ENCODE data around the gene TTC33. TPM values are rescaled to one million over a fixed set of nuclear protein-coding genes. Genes with fewer than 3 reads are reported as not detected.

TTC33 gene
- total and polyA plus RNA-seq, 9 donors, result 13.4 to 23.1 (median 17.7) TPM

DNA sequence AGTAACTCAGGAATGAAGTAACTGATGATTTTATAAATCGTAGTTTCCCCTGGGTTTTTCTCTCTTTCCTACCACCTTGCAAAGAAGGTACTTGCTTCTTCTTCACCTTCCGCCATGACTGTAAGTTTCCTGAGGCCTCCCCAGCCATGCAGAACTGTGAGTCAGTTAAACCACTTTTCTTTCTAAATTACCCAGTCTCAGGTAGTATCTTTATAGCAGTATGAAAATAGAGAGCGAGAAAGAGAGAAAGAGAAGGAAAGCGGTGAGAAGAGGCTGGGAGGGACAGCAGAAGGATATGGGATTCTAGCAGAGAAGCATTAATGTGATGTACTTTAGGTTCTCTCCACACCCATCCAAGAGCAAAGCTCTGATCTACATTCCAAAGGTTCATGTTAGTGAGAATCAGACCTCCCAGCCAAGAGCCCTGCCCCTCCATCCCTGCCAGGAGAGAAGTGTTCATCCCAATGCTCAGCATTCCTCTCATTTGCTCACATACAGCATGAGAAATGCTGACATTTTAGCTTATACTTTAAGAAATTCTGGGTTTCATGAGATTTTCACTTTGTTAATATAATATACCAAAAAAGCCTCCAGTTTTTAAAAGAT lies 261.0 kb downstream of the TTC33 start:
- DNase-seq, result peak; percentile 28
- no peak overlapping the region for H3K27ac ChIP-seq (ENCODE audit: low read length)
- H3K27me3 ChIP-seq (ENCODE audit: control insufficient read depth, insufficient read depth, low read length), result no peaks in the 10 kb centered on the region
- no peaks in the 10 kb centered on the region for H3K36me3 ChIP-seq (ENCODE audit: control insufficient read depth, insufficient read depth, low read length)
- H3K4me1 ChIP-seq (ENCODE audit: control insufficient read depth, insufficient read depth, low read length), result no peaks in the 10 kb centered on the region
- no peak overlapping the region for H3K4me3 ChIP-seq (ENCODE audit: low read length)
- WGBS (ENCODE audit: insufficient coverage), result no CpG with 5 or more reads among the region's 4 CpGs
- no peaks in the 10 kb centered on the region for H3K9me3 ChIP-seq (replicated peaks; ENCODE audit: control insufficient read depth, low read depth, low read length)

DNA sequence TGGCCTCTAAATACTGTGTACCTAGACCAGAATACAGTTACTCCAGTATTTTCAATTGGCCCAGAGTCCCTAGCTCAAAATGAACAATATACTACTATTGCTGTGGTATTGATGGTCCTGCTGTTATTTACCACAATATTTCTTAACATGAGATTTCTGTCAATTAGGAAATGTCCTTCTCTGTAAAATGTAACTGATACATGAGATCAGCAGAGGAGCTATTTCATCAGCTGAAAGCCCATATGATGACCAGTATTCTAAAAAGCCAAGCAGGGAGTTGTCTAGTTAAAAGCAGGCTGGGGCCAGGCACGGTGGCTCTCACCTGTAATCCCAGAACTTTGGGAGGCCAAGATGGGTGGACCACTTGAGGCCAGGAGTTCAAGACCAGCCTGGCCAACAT lies 263.7 kb downstream of the TTC33 start:
- no peaks in the 10 kb centered on the region for H3K4me1 ChIP-seq (ENCODE audit: control insufficient read depth, insufficient read depth, low read length)
- H3K36me3 ChIP-seq (ENCODE audit: control insufficient read depth, insufficient read depth, low read length), result no peaks in the 10 kb centered on the region
- no peak overlapping the region for H3K27ac ChIP-seq (ENCODE audit: low read length)
- no peaks in the 10 kb centered on the region for H3K9me3 ChIP-seq (replicated peaks; ENCODE audit: control insufficient read depth, low read depth, low read length)
- H3K4me3 ChIP-seq (ENCODE audit: low read length), result no peak overlapping the region
- DNase-seq, result no peak
- H3K27me3 ChIP-seq (ENCODE audit: control insufficient read depth, insufficient read depth, low read length), result no peaks in the 10 kb centered on the region
- no CpG with 5 or more reads among the region's 1 CpG for WGBS (ENCODE audit: insufficient coverage)

DNA sequence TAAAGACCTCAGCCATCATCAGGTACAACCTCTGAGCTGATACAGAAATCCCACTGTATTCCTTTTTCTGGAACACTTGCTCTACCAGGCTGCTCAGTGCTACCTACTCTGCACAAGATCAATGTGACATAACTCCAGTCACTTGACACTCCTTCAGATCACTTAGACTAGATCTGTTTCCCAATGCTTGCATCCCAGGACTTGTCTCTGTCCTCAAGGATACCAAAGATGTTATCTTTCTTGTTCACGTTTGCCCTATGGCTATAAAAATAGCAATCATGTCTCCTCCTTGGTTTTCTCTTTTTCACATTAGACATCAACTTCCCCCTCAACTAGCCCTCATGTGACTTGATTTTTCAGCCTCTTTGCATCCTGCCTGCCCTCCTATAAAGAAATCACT lies 264.1 kb downstream of the TTC33 start:
- Histone ChIP-seq H3K9me3 (replicated peaks; ENCODE audit: control insufficient read depth, low read depth, low read length) (no peaks in the 10 kb centered on the region), H3K27me3 (ENCODE audit: control insufficient read depth, insufficient read depth, low read length) (no peaks in the 10 kb centered on the region), H3K4me1 (ENCODE audit: control insufficient read depth, insufficient read depth, low read length) (no peaks in the 10 kb centered on the region), H3K36me3 (ENCODE audit: control insufficient read depth, insufficient read depth, low read length) (no peaks in the 10 kb centered on the region), H3K27ac (ENCODE audit: low read length) (no peak overlapping the region), H3K4me3 (ENCODE audit: low read length) (no peak overlapping the region)
- 91% methylated on average over 1 of the region's 1 CpG for WGBS (ENCODE audit: insufficient coverage)
- DNase-seq, result no peak

DNA sequence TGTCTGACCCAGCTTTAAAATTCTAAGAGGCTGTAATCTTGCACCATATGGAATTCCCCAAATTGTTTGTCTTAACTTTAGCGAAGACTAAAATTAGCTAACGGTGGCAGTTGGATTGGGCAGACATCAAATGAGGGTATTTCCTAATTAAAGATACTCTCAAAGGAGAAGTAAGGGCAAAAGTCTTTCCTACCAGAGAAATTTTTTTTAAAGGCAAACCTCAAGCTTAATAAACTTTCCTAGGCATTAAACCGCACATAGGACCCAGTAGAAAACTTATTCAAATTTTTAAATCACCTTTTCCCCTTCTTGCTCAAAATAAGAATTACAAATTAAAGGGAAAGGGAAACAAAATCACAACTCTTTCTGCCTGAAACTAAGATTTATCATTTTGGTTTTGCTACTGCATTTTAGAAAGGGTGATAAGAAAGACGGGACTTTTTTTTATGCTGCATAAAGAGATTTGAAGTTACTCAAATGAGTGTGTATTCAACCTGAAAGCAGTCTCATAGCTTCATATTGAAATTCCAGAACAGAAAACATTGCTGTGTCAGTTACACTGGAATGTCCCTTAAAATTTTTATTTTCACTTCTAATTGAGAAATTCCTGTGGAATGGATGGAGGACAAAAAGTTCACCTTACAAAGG lies 265.2 kb downstream of the TTC33 start:
- WGBS (ENCODE audit: insufficient coverage), result no CpG with 5 or more reads among the region's 4 CpGs
- Histone ChIP-seq H3K27ac (ENCODE audit: low read length) (no peak overlapping the region), H3K4me1 (ENCODE audit: control insufficient read depth, insufficient read depth, low read length) (no peaks in the 10 kb centered on the region), H3K9me3 (replicated peaks; ENCODE audit: control insufficient read depth, low read depth, low read length) (no peaks in the 10 kb centered on the region), H3K27me3 (ENCODE audit: control insufficient read depth, insufficient read depth, low read length) (no peaks in the 10 kb centered on the region), H3K36me3 (ENCODE audit: control insufficient read depth, insufficient read depth, low read length) (no peaks in the 10 kb centered on the region), H3K4me3 (ENCODE audit: low read length) (no peak overlapping the region)
- no peak for DNase-seq

DNA sequence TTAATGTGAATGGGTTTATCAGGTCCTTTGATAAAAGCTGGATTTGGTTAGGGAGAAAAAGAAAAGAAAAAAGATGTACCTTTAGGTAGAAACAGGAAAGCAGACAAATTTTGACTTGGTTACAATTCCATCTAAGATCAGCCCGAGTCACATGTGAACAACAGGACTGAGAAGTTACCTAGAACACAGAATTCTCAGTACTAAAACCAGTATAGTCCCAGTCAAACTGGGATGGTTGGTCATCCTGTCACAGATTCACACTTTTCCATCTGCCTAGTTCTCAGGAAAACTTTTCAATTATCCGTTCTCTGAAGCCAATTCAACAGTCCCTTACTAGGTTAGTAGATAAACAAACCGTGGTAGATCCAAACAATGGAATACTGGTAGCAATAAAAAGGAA lies 266.3 kb downstream of the TTC33 start:
- Histone ChIP-seq H3K9me3 (replicated peaks; ENCODE audit: control insufficient read depth, low read depth, low read length) (no peaks in the 10 kb centered on the region), H3K4me3 (ENCODE audit: low read length) (no peak overlapping the region), H3K36me3 (ENCODE audit: control insufficient read depth, insufficient read depth, low read length) (no peaks in the 10 kb centered on the region), H3K27me3 (ENCODE audit: control insufficient read depth, insufficient read depth, low read length) (no peaks in the 10 kb centered on the region), H3K27ac (ENCODE audit: low read length) (no peak overlapping the region), H3K4me1 (ENCODE audit: control insufficient read depth, insufficient read depth, low read length) (no peaks in the 10 kb centered on the region)
- DNase-seq, result no peak
- 86% methylated on average over 1 of the region's 3 CpGs for WGBS (ENCODE audit: insufficient coverage)

DNA sequence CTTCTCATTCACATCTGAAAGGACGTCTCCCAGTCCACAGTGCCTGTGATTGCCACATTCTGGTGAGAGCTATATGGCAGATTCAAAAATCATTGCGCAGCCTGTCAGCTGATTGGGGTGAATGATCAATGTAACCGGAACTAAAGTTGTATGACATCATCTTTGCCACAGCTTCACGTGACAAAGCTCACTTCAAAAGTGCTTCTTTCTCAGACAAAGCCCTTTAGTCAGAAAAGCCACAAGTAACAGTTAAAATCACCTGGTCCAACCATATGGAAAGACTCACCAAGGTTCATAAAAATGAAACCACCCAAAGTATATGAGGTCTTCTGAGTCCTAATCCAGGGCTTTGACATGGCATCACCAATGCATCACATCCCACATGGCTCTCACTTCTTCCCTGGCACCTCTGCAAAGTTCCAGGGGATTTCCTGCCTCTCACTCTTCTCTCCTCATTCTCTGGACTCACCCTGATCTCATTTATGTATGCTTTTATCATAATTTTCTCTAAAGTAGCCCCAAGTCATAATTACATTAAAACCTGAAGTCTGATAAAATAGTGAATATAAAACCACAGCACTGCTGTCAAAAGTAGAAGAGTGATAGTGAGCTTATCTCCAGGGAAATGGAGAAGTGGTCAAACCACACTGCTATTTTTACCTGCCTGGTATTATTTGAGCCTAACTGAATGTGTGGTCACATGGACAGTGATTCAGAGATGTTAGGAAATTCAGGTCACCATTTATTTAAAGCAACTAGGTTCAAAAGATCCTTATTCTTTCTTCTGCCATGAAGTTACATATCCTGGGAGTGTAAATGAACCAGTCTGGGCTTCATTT lies 269.1 kb downstream of the TTC33 start:
- no CpG with 5 or more reads among the region's 4 CpGs for WGBS (ENCODE audit: insufficient coverage)
- no peak overlapping the region for H3K4me3 ChIP-seq (ENCODE audit: low read length)
- no peak overlapping the region for H3K27ac ChIP-seq (ENCODE audit: low read length)

DNA sequence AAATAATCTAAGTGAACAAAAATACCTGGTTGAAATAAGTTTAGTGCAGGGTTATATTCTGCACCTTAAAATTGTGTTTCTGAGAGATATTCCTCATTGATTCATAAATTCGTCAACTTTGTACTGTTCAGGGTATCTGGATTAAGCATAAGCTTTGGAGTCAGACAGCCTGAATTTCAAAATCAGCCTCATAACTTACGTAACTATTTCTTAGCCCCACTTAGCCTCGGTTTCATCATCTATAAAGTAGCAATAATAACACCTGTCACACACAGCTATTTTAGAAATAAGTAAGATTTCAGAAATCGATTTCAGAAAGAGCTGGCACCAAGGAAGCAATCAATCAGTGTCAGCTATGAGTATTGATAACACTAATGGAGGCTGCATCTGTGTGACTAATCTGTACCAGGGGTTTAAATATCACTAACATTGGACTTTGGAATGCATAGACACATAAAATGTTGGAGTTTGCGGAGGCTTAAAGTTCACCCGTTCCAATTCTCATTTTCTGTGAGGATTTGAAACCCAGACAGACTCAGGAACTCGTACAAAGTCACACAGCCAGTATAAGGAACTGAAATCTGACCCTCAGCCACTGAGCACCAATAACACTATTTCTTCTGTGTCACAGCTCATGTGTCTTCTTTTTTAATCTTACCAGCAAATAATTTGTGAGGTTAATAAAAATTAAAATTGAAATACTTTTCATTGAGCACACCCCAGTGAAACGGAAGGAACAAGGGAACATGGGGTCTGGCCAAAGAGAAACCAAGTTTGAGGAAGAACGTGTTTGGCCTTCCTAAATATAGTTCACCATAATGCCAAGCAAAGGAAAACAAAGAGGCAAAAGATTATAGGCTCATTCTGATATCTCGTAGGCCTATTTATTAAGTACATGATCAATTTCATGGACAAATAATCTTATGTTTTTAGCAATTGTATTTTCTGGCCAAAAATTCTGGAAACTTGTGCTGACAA lies 270.5 kb downstream of the TTC33 start:
- no peaks in the 10 kb centered on the region for H3K9me3 ChIP-seq (replicated peaks; ENCODE audit: control insufficient read depth, low read depth, low read length)
- H3K36me3 ChIP-seq (ENCODE audit: control insufficient read depth, insufficient read depth, low read length), result no peaks in the 10 kb centered on the region
- no peak overlapping the region for H3K4me3 ChIP-seq (ENCODE audit: low read length)
- WGBS (ENCODE audit: insufficient coverage), result 54% methylated on average over 3 of the region's 10 CpGs
- peak; percentile 25 for DNase-seq
- H3K27me3 ChIP-seq (ENCODE audit: control insufficient read depth, insufficient read depth, low read length), result no peaks in the 10 kb centered on the region
- H3K27ac ChIP-seq (ENCODE audit: low read length), result no peak overlapping the region
- no peaks in the 10 kb centered on the region for H3K4me1 ChIP-seq (ENCODE audit: control insufficient read depth, insufficient read depth, low read length)

More for the DNA sequence above, 269.1 kb downstream of the TTC33 start:
- Histone ChIP-seq H3K4me1 (ENCODE audit: control insufficient read depth, insufficient read depth, low read length) (no peaks in the 10 kb centered on the region), H3K9me3 (replicated peaks; ENCODE audit: control insufficient read depth, low read depth, low read length) (no peaks in the 10 kb centered on the region), H3K36me3 (ENCODE audit: control insufficient read depth, insufficient read depth, low read length) (no peaks in the 10 kb centered on the region), H3K27me3 (ENCODE audit: control insufficient read depth, insufficient read depth, low read length) (no peaks in the 10 kb centered on the region)
- DNase-seq, result peak; percentile 16

DNA sequence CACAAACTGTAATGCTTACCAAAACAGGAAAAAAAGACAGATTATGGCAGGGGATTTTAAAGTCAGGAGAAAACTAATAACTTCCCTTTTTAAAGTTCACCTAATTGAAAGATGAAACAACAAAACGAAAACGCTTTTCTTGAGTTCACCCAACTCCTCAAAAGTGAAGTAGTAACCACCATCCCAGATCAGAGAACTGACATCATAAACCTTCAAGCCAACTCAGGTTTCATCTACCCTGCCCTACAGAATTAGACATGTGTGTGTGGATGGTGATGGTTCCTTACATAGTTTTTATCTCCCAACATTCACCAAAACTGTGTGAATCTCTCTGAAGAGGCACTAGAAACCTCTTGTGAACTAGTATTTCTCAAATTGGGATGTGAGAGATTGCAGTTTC lies 271.3 kb downstream of the TTC33 start:
- no CpG with 5 or more reads among the region's 2 CpGs for WGBS (ENCODE audit: insufficient coverage)
- Histone ChIP-seq H3K36me3 (ENCODE audit: control insufficient read depth, insufficient read depth, low read length) (no peaks in the 10 kb centered on the region), H3K4me3 (ENCODE audit: low read length) (no peak overlapping the region), H3K4me1 (ENCODE audit: control insufficient read depth, insufficient read depth, low read length) (no peaks in the 10 kb centered on the region), H3K9me3 (replicated peaks; ENCODE audit: control insufficient read depth, low read depth, low read length) (no peaks in the 10 kb centered on the region), H3K27me3 (ENCODE audit: control insufficient read depth, insufficient read depth, low read length) (no peaks in the 10 kb centered on the region), H3K27ac (ENCODE audit: low read length) (no peak overlapping the region)
- DNase-seq, result no peak

DNA sequence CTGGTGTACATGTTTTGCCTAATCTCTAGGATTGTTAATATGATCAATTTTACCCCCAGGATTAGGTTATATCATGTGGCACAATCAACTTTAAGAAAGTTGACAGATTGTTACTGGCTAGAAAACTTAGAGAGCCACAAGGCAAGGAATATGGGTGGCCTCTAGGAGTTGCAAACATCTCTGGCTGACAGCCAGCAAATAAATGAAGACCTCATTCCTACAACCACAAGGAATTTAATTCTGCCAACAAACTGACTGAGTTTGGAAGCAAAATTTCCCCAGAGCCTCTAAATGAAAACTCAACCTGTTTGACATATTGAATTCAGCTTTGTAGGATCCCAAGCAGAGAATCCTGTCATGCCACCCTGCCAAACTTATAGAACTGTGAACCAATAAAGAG lies 272.4 kb downstream of the TTC33 start:
- H3K27ac ChIP-seq (ENCODE audit: low read length), result no peak overlapping the region
- no peaks in the 10 kb centered on the region for H3K27me3 ChIP-seq (ENCODE audit: control insufficient read depth, insufficient read depth, low read length)
- no peak overlapping the region for H3K4me3 ChIP-seq (ENCODE audit: low read length)
- no peaks in the 10 kb centered on the region for H3K36me3 ChIP-seq (ENCODE audit: control insufficient read depth, insufficient read depth, low read length)
- no peaks in the 10 kb centered on the region for H3K4me1 ChIP-seq (ENCODE audit: control insufficient read depth, insufficient read depth, low read length)
- peak; percentile 17 for DNase-seq
- H3K9me3 ChIP-seq (replicated peaks; ENCODE audit: control insufficient read depth, low read depth, low read length), result no peaks in the 10 kb centered on the region
